HG03342 (cell line): ENCODE measurements around the gene BANF2.
"Not testable (repeated sequence)": the region's sequence is repeated elsewhere in the genome, so short reads cannot be mapped to it uniquely, and the experiment has no call there.

ENCODE experiments used
- ATAC-seq: cut with Tn5 transposase; IDR thresholded peaks from one replicate; pipeline ENCODE4 v1.9.1; 2021; ENCODE audit warnings: mild to moderate bottlenecking, moderate library complexity; ENCODE audit not compliant: unreplicated experiment

Gene BANF2

GRCh38 chr20:17682103-17682888 lies 17.5 kb upstream of the BANF2 start, which contains the start of gene RRBP1:
RRBP1 (minus strand) TSS chr20:17682242; CDS start chr20:17660507, 21,735 bp downstream.
- ATAC-seq = peak; percentile 84

GRCh38 chr20:17682889-17683198 lies 16.9 kb upstream of the BANF2 start:
- ATAC-seq = no peak

DNA sequence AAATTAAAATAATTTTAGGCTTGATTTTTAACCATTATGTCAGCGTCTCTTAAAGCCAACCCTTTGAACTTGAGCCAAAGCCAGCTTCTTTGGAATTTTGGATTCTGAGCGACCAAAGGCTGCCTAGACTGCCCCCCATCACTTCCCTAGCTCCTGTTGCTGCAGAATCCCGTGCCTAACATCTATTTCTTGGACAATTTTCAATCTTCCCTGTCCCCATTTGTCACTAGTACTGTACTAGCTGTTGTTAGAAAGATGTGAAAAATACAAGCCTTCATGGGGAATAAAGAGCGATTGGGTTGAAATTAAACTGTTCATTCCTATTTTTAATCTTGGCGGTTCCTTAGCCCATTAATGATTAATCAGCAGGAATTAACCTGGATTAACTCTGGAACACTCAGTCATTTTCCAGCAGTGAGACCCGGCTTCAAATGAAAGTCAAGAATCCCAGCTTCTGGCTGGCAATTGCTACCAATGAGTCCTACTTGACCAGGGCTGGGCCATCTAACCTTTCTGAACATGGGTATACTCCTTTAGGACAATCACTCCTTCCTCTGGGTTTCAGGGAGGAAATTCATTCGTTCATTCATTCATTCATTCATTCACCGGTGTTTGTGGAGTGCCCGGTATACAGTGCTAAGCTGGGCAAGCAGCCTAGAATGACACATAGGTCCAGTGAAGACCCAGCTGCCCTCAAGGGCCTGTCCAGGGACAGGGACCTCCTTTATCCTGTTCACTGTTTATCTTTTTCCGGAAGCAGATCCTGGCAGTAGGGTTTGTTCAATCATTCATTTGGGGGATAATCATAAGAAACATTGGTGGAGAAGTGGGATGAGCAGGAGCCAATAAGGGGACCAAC lies 16.3 kb upstream of the BANF2 start:
- no peak for ATAC-seq

DNA sequence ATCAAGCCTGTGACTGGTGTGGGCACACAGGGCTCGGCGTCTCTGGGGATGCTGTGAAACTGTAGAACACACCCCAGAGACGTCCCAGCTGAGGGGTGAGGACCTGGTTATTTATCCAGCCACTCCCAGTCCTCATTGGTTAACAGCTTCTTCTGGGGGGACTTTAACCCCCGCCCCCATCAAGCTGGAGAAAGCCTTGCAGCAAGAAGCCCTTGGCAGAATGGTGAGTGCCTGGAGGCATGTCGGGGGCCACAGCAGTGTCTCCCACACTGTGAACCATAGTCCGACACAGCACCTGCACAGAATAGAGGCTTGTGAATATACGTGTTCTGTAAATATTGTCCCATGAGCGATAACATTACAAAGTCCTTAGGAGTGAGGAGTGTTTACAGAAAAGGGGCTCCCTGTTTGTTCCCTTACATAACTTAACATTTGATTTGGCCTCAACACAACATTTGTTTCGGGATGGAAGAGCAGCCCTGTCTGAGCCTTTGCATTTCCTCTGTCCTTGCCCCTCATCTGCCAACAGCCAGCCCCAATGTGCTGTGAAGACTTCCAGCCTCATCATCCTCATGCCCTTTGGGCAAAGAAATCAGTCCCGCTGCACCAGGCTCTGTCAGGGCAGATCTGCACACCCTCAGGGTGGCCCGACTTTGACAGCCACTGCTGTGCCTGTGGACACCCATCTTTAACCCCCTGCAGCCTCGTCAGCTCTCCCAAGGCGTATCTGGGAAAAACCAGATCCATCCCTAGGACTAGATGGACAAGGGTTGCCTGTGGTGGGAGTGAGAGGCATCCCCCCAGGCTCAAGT lies 15.5 kb upstream of the BANF2 start:
- no peak for ATAC-seq

DNA sequence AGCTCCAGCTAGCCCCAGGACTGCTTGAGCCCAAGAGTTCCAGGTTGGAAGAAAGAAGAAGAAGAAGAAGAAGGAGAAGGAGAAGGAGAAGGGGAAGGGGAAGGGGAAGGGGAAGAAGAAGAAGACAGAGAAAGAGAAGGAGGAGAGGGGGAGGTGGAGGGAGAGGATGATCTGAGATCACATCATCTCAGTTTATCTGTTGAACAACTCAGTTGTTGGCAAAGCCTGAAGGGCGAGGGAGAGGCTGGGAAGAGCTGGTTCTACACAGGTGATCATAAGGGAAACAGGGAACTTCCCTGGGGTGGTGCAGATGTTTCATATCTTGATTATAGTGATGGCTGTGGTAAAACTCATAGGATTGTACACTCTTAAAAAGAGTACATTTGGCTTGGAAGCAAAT lies 14.6 kb upstream of the BANF2 start:
- ATAC-seq = no peak

DNA sequence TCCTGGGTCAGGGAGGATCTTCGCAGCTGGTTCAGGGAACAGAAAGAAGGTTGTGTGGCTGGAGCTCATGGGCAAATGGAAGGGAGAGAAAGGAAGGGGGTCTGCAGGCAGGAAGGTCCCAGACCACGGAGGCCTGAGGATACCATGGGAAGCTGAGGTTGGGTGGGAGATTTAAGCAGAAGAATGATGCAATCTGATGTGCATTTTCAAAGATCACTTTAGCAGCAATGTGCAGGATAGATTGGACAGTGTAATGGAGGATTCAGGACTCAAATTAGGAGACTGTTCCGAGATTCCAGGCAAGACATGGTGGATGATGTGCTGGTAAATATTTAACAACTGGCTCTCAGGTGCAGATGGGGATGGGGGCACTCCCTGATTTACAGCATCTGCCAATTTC lies 12.0 kb upstream of the BANF2 start:
- ATAC-seq = no peak

DNA sequence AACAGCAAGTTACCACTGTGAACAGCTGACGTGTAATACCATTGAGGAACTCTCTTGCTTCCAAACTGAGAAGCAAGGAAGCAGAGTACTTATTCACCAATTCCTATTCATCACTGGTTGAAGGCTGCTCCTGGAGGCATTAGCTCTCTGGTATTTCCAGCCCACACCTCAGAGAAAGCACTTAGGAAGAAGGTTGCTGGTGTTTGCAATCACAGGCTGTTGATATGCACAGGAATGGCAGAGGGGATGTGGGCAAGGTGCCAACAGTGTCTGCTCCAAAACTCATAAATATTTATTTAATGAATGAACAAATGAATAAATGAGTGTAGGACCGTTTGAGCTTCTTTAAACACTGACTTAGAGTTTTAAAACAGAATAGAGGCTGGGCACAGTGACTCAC lies 10.8 kb upstream of the BANF2 start:
- no peak for ATAC-seq

DNA sequence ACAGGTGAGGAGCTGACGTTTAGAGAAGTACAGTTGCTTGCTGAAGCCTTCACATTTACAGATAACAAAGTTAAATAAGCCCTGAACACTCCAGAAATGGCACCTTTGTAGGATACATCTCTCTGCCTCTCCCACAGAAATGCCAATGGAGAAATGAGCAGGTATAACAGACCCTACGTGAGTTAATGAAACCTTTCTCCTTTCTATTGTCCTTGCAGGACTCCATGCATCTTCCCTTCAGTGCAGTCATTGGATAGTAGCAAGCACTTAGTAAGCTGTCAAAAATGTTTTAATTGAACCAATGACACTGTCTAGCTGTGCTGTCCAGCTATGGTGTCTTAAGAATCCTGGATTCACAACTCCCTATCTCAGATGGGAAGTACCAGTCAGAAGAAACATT lies 9.6 kb upstream of the BANF2 start:
- ATAC-seq = no peak

DNA sequence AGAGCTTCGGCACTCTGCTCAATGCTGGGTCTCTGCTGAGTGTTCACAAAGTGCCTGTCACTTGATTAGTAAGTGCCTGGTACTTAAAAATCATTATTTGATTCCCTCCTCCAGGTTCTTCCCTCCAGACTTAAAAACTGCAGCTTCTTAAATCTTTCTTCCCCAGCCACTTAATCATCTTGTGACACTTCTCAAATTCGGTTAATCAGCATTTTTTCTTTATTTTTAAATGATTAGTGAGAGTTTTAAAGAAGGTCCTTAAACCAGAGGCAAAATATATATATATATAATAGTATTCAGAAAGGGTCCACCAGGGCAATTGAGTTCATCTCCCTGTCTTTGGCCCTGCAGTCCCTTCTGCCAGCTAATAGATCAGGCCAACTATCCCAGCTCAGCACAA lies 8.0 kb upstream of the BANF2 start:
- ATAC-seq = no peak

DNA sequence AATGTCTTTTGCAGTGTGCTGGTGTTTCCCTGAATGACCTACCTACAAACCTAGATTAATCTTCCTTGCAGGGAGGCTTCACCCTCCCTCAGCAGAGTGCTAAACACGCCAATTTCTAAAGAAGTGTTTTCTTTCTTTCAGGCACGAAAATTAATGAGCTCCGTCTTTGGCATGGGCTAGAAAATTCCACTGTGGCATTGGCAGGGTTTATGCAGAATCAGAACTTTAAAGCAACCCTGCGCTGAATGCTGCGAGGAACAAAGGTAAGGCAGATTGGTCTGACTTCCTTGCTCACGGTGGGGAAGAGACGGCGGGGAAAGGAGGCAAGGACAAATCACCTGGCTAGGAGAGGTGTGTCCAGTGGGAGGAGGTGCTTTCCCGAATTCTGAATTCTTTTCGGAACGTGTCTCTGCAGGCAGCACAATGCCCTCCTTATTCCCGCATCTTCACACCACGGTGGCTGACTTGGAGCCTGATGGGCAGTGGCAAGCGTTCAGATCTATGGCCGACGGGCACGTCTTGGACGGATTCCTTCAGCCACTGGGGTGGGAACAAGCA lies 6.2 kb upstream of the BANF2 start:
- ATAC-seq = no peak

GRCh38 chr20:17694767-17695166 lies 5.0 kb upstream of the BANF2 start:
- ATAC-seq = no peak

GRCh38 chr20:17696287-17696686 lies 3.5 kb upstream of the BANF2 start:
- no peak for ATAC-seq

GRCh38 chr20:17697171-17697570 lies 2.6 kb upstream of the BANF2 start:
- ATAC-seq = no peak

DNA sequence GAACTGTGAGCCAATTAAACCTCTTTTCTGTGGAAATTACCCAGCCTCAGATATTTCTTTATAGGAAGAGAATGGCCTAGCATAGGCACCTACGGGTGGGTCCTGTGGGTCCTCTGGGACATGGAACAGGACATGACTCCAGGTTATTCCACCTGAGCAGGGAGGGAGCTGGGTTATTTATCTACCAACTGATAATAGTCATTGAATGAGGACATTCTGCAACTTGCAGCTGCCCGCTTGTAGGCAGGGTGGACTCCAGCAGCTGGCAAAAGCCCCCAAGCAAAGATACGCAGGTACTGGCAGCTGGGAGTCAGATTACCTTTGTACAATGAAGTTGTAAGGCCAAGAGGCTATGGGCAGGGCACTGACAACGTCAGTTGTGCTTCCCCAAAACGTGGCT lies 1.4 kb upstream of the BANF2 start:
- no peak for ATAC-seq

GRCh38 chr20:17700637-17701036 lies 871 bp downstream of the BANF2 start:
- no peak for ATAC-seq

- ATAC-seq = no peak
Observed at GRCh38 chr20:17701826-17702225, 2.1 kb downstream of the BANF2 start.

GRCh38 chr20:17704589-17705317 lies 5.0 kb downstream of the BANF2 start:
- ATAC-seq = no peak

GRCh38 chr20:17705916-17706315 lies 6.2 kb downstream of the BANF2 start:
- ATAC-seq = no peak

DNA sequence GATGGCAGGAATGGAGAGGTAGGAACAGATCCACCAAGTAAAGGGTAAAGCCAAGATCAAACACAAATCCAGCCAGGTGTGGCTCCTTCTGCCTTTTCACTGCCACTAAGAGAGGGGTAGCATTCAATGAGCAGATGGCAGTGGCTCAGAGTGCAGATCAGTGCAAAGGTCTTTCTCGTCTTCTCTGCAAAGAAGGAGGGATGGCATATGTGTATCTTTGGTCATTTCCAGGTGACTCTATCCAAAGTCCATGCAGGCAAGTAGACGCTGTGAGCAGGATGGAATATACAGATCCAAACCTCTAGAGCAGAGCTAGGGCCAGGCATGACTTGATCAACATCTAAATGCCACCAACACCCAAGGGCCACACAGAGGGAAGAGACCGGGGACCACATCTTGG lies 6.9 kb downstream of the BANF2 start:
- no peak for ATAC-seq

DNA sequence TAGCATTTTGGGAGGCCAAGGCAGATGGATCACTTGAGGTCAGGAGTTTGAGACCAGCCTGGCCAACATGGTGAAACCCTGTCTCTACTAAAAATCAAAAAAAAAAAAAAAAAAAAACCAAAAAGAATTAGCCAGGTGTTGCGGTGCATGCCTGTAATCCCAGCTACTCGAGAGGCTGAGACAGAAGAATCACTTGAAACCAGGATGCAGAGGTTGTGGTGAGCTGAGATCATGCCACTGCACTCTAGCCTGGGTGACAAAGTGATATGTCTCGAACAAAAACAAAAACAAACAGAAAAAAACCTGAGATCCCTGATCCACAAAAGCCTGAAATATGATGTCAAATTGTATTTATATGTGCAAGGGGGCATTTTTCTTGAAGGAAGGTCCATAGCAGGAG lies 8.2 kb downstream of the BANF2 start:
- not testable (repeated sequence) for ATAC-seq
